ENCODE measurements around the gene KRT14. TPM values are rescaled to one million over a fixed set of nuclear protein-coding genes. Genes with fewer than 3 reads are reported as not detected.
A peak's percentile ranks its signal among the peaks of the same experiment; 100 is the strongest.

Gene KRT14
- total RNA-seq (2012; rRNA removed) (not detected in 2 replicates), polyA plus RNA-seq (2012; rRNA removed) (not detected in 2 replicates), Bru-seq, nascent RNA (percentile 12 among the genes with signal in this experiment), BruChase-seq, experiment 1, labeled RNA remaining after a 6-hour chase (not detected), BruChase-seq, experiment 2, labeled RNA remaining after a 2-hour chase (not detected)
- polyA plus RNA-seq (2012; cell fraction: cytosol; rRNA removed): not detected in 2 replicates
- 0.06 TPM in 1 of 2 replicates, not detected in the other for polyA plus RNA-seq (2012; cell fraction: nucleus; rRNA removed; ENCODE audit: low replicate concordance)
- long read RNA-seq: 0 reads

GRCh38 chr17:41586863-41587495 is at the start of gene KRT14:
KRT14 (minus strand) TSS chr17:41586895; CDS start chr17:41586834, 61 bp downstream.
- Histone ChIP-seq H3K27ac (ENCODE audit: insufficient read depth, low read length) (no peak within 1 kb of the TSS), H4K8ac (ENCODE audit: low read depth in 2 of 2, low read length in 2 of 2) (no peak within 1 kb of the TSS), H3K4me2 (ENCODE audit: low read depth, low read length) (no peak within 1 kb of the TSS), H4K20me1 (ENCODE audit: insufficient read depth, low read length) (no peaks in the 10 kb centered on the region), H3K18ac (ENCODE audit: low read depth, low read length) (no peak within 1 kb of the TSS), H2BK20ac (ENCODE audit: low read depth, low read length) (no peak within 1 kb of the TSS), H3K9me3 (ENCODE audit: control insufficient read depth, insufficient read depth, low read length) (no peaks in the 10 kb centered on the region), H3K36me3 (ENCODE audit: control insufficient read depth, insufficient read depth, low read length) (no peaks in the 10 kb centered on the region), H2AK9ac (replicated peaks; ENCODE audit: low read depth, low read length, poor library complexity) (no peak within 1 kb of the TSS), H3K56ac (ENCODE audit: extremely low read depth, insufficient read depth, low read length) (no peak within 1 kb of the TSS), H3K4me3 (ENCODE audit: insufficient read depth, low read depth, low read length) (no peak within 1 kb of the TSS), H2BK120ac (ENCODE audit: low read depth, low read length) (no peak within 1 kb of the TSS), H2BK5ac (ENCODE audit: low read depth, low read length, poor library complexity, severe bottlenecking) (no peak within 1 kb of the TSS), H3K9me1 (ENCODE audit: insufficient read depth, low read length) (no peaks in the 10 kb centered on the region), H4K91ac (ENCODE audit: insufficient read depth, low read depth, low read length) (no peak within 1 kb of the TSS), H3K23ac (ENCODE audit: low read depth, low read length) (no peak within 1 kb of the TSS), H2AFZ (replicated peaks; ENCODE audit: low read length, poor library complexity) (no peak within 1 kb of the TSS), H4K5ac (ENCODE audit: low read depth, low read length) (no peak within 1 kb of the TSS), H3K14ac (replicated peaks; ENCODE audit: low read depth, low read length) (no peak within 1 kb of the TSS), H3K79me1 (ENCODE audit: low read depth in 1 of 2, low read length in 2 of 2) (no peaks in the 10 kb centered on the region), H2AK5ac (ENCODE audit: low read depth, low read length) (no peak within 1 kb of the TSS), H3K27me3 (ENCODE audit: control insufficient read depth, insufficient read depth, low read length) (peaks cover 42% of the 10 kb centered on the region), H2BK15ac (ENCODE audit: low read depth, low read length) (no peak within 1 kb of the TSS), H3K9ac (ENCODE audit: low read depth, low read length) (no peak within 1 kb of the TSS), H3K4ac (ENCODE audit: low read depth, low read length) (no peak within 1 kb of the TSS), H3K4me1 (ENCODE audit: control insufficient read depth, insufficient read depth, low read length) (no peaks in the 10 kb centered on the region)
- no TSS peak for BruUV-seq (replicated peaks)
- CTCF ChIA-PET: no interaction called here
- DNase-seq (no peak), ATAC-seq (ENCODE audit: low read depth) (no peak)
- 67% methylated on average over 1 of the region's 15 CpGs; no CpG with 5 or more reads in 1 of the 2 experiments for WGBS, 2 experiments (ENCODE audit: extremely low coverage in 2 of 2, insufficient read length in 1 of 2)
- in situ Hi-C loops (cut with MboI; ENCODE audit: low sequenced_read_pairs) (no loop called here), intact Hi-C loops (cut with micrococcal nuclease) (no loop called here), dilution Hi-C loops (cut with HindIII; ENCODE audit: low sequenced_read_pairs, unreplicated experiment) (no loop called here)
- POLR2A ChIA-PET (ENCODE audit: unreplicated experiment): no interaction called here
- TF ChIP-seq ELK1 (IDR thresholded peaks at IDR 0.05; ENCODE audit: borderline replicate concordance, low read depth, low read length): no peak
- TF ChIP-seq POLR2A (IDR thresholded peaks at IDR 0.05; ENCODE audit: low read depth, low read length): no peak
- no peak for TF ChIP-seq NFE2L2 (IDR thresholded peaks at IDR 0.05; ENCODE audit: low read depth, low read length)
- no peak for TF ChIP-seq BHLHE40 (IDR thresholded peaks at IDR 0.05; ENCODE audit: low read depth, low read length)
- TF ChIP-seq RAD21 (IDR thresholded peaks at IDR 0.05; ENCODE audit: low read length): no peak
- no peak for TF ChIP-seq CEBPB (IDR thresholded peaks at IDR 0.05; ENCODE audit: low read depth, low read length)
- TF ChIP-seq MXI1 (IDR thresholded peaks at IDR 0.05; ENCODE audit: borderline replicate concordance, low read depth, low read length): no peak
- no peak for TF ChIP-seq CTCF (conservative IDR thresholded peaks at IDR 0.05; ENCODE audit: low read depth, low read length)
- TF ChIP-seq RFX5 (IDR thresholded peaks at IDR 0.05; ENCODE audit: low read depth, low read length): no peak
- no peak for TF ChIP-seq USF2 (IDR thresholded peaks at IDR 0.05; ENCODE audit: low read depth, low read length)
- TF ChIP-seq MAZ (IDR thresholded peaks at IDR 0.05; ENCODE audit: borderline replicate concordance, low read depth, low read length): no peak
- no peak for TF ChIP-seq RCOR1 (IDR thresholded peaks at IDR 0.05; ENCODE audit: insufficient replicate concordance, low read length)
- no peak for TF ChIP-seq MAFK (IDR thresholded peaks at IDR 0.05; ENCODE audit: low read depth, low read length)
- no peak for TF ChIP-seq FOS (IDR thresholded peaks at IDR 0.05; ENCODE audit: low read depth, low read length)
- TF ChIP-seq CHD1 (IDR thresholded peaks at IDR 0.05; ENCODE audit: low read depth, low read length): no peak

Data from IMR-90 (cell line).